Thymus (tissue), 11 donors: ENCODE results near the gene UBIAD1. TPM values are rescaled to one million over a fixed set of nuclear protein-coding genes. Genes with fewer than 3 reads are reported as not detected.

Experiments used
- DNase-seq, 9 donors: peaks; one replicate each; pipeline ENCODE4 v3.0.0-alpha.2; 2013; ENCODE audit warnings: low spot score in 9 of 9, low read depth in 6 of 9, missing footprints in 1 of 9
- H3K27ac ChIP-seq, 2 donors: one replicate each; pipeline ENCODE4 v1.5.1; 2013; ENCODE audit warnings: control low read depth in 1 of 2, low read depth in 1 of 2, low read length in 1 of 2, mild to moderate bottlenecking in 1 of 2, moderate library complexity in 1 of 2
- H3K27me3 ChIP-seq, 2 donors: one replicate each; pipeline ENCODE4 v1.5.1; 2013; ENCODE audit warnings: low read length in 1 of 2; ENCODE audit not compliant: control insufficient read depth in 2 of 2, insufficient read depth in 1 of 2
- H3K36me3 ChIP-seq, 2 donors: one replicate each; pipeline ENCODE4 v1.5.1; 2013; ENCODE audit warnings: low read length in 1 of 2, mild to moderate bottlenecking in 1 of 2, moderate library complexity in 1 of 2; ENCODE audit not compliant: control insufficient read depth in 2 of 2, insufficient read depth in 2 of 2
- H3K4me1 ChIP-seq, 2 donors: one replicate each; pipeline ENCODE4 v1.5.1; 2013; ENCODE audit warnings: low read length in 2 of 2; ENCODE audit not compliant: control insufficient read depth in 2 of 2, insufficient read depth in 2 of 2
- H3K4me3 ChIP-seq, 2 donors: one replicate each; pipeline ENCODE4 v1.5.1; 2013; ENCODE audit warnings: low read length in 2 of 2, control low read depth in 1 of 2, mild to moderate bottlenecking in 1 of 2
- H3K9me3 ChIP-seq, 2 donors: one replicate each; pipeline ENCODE4 v1.5.1; 2013; ENCODE audit warnings: low read length in 1 of 2, mild to moderate bottlenecking in 1 of 2; ENCODE audit not compliant: control insufficient read depth in 2 of 2, insufficient read depth in 1 of 2
- WGBS: extraction: QIAGEN DNeasy Blood & Tissue Kit; methylation state at CpG from one replicate; pipeline ENCODE4 v1.1.7; 2013; 5-methylcytosine and 5-hydroxymethylcytosine counted together
- polyA plus RNA-seq: library from polyadenylated mRNA; stranded (reverse); fragments of 200-250 nt; gene quantifications from one replicate; pipeline ENCODE4 v1.2.3, GENCODE V29; 2013
- total RNA-seq: library from RNA; stranded (reverse); fragments of 120-200 nt; gene quantifications from one replicate; pipeline ENCODE4 v1.2.4, GENCODE V29; 2013
- donor health status: healthy.

The UBIAD1 gene
- total and polyA plus RNA-seq, 2 donors, result 7.3 to 9.8 TPM

DNA sequence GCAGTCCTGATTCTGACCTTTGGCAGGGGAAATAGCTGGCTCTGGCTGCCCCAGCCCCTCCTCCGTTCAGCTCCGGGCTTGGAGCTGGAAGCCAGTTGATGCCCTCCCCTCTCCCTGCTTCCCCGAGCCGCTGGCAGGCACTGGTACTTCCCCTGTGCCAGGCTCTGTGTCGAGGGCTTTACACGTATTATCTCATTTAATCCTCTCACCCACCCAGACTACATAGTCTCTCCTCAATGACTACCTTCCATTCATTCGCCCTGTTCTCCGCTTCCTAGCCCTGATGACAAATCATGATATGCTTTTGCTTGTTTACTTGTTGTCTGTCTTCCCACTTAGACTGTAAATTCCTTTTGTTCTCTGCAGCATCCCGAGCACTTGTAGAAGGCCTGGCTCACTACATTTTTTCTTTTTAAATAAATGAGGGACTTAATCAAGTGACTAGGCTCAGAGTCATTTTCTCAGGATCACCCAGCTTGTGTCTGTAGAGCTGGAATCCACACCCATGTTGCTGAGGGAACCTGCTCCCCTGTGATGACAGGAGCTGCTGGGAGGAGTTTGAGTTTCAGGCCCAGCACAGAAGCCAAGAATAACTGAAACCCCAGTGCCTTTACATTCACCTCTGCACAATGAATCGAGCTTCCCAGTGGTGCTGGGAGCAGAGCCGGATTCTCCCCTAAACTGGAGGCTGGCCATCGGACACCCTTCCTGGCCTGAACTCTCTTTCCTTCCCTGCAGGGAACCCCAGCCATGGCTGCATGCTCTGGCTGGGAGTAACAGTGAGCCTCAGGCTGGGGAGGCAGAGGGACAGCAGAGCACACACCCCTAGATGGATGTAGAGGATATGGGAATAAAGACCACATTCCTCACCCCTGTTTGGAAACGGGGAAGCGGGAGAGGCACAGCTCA is 58.3 kb downstream of the UBIAD1 start:
- H3K9me3 ChIP-seq, result no peaks in the 10 kb centered on the region
- no peak overlapping the region for H3K27ac ChIP-seq
- H3K27me3 ChIP-seq, result no peaks in the 10 kb centered on the region
- no peak overlapping the region for H3K4me3 ChIP-seq
- DNase-seq, result no peak
- 94% methylated on average over 14 of the region's 14 CpGs for WGBS
- no peaks in the 10 kb centered on the region for H3K4me1 ChIP-seq
- H3K36me3 ChIP-seq, result no peaks in the 10 kb centered on the region

- Histone ChIP-seq H3K27me3 (no peaks in the 10 kb centered on the region), H3K4me3 (no peak overlapping the region), H3K4me1 (no peaks in the 10 kb centered on the region), H3K9me3 (no peaks in the 10 kb centered on the region), H3K36me3 (no peaks in the 10 kb centered on the region), H3K27ac (no peak overlapping the region)
- DNase-seq, result no peak
- 97% methylated on average over 13 of the region's 13 CpGs for WGBS
Measured at GRCh38 chr1:11331945-11332546, 59.0 kb downstream of the UBIAD1 start.

DNA sequence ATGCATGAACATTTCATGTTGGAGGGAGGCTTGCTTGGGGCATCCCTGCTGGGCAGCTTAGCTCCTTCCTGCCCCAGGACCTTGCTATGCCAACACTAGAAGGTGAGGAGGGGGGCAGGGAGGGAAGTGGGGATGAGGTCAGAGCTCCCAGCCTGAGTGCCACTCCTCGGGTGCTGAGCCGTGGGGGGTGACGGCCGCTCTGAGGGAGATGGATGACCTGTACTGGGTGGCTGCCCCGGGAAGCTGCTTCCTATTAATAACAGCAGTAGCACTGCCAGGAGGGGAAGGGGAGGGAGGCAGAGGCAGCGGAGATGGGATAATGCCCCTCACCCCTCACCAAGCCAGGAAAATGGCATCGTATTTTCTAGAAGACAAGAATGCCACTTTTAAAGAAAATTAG is 60.6 kb downstream of the UBIAD1 start:
- Histone ChIP-seq H3K36me3 (no peaks in the 10 kb centered on the region), H3K9me3 (no peaks in the 10 kb centered on the region), H3K27ac (no peak overlapping the region), H3K4me3 (no peak overlapping the region), H3K4me1 (peaks cover 0 to 12% of the 10 kb centered on the region in 2 donors), H3K27me3 (no peaks in the 10 kb centered on the region)
- DNase-seq, result no peak
- 82% methylated on average over 7 of the region's 7 CpGs for WGBS

DNA sequence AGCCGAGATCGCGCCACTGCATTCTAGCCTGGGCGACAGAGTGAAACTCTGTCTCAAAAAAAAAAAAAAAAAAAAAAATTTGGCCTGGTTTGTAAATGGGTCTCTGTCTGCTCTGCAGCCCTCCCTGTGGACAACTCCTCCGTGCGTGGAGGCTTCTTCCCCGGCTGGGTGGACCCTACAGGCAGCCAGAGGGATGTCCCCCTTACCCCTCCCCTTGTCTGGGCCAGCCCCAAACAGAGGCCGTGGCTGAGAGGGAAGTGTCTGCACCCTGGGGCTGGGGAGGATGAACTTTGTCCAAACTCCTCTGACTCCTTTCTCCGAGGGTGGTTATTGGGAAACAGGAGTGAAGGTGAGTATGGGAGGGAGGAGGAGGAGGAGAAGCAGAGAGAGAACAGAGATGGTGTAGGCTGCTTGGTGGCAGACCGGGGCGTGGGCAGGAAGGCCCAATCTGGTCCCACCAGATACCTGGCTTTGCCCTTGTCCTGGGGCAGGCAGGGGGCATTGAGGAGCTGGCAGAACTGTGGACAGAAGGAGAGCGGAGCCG is 61.3 kb downstream of the UBIAD1 start:
- 87% methylated on average over 13 of the region's 13 CpGs for WGBS
- Histone ChIP-seq H3K27me3 (peaks cover 0 to 2% of the 10 kb centered on the region in 2 donors), H3K36me3 (no peaks in the 10 kb centered on the region), H3K9me3 (no peaks in the 10 kb centered on the region), H3K27ac (no peak overlapping the region), H3K4me3 (no peak overlapping the region), H3K4me1 (peaks cover 0 to 18% of the 10 kb centered on the region in 2 donors)
- no peak for DNase-seq

DNA sequence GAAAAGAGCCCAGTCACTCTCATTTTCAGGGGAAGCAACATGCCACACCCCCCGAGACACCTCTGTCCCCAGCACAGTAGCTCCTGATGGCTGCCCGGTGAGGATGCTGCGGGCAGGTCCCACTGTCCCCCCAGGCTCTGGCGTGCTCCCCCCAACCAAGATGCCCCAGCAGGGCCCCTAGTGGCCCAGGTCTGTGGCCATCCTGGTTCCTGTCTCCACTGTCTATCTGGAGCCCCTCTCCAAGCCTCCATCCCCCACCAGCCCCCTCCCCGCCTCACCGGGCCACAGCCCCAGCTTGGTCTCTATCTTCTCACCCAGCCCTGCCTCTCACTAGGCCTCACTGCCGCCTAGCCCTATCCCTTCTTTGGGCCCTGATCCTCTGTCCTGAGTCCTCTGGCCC is 61.8 kb downstream of the UBIAD1 start:
- H3K4me1 ChIP-seq, result peaks cover 0 to 23% of the 10 kb centered on the region in 2 donors
- no peak for DNase-seq
- H3K9me3 ChIP-seq, result no peaks in the 10 kb centered on the region
- H3K4me3 ChIP-seq, result no peak overlapping the region
- no peaks in the 10 kb centered on the region for H3K36me3 ChIP-seq
- 99% methylated on average over 7 of the region's 7 CpGs for WGBS
- H3K27me3 ChIP-seq, result peaks cover 0 to 4% of the 10 kb centered on the region in 2 donors
- H3K27ac ChIP-seq, result no peak overlapping the region

- Histone ChIP-seq H3K27ac (no peak overlapping the region), H3K4me3 (no peak overlapping the region), H3K36me3 (no peaks in the 10 kb centered on the region), H3K4me1 (peaks cover 6 to 30% of the 10 kb centered on the region in 2 donors), H3K27me3 (peaks cover 0 to 9% of the 10 kb centered on the region in 2 donors), H3K9me3 (no peaks in the 10 kb centered on the region)
- WGBS, result 71% methylated on average over 7 of the region's 7 CpGs
- no peak for DNase-seq
Measured at GRCh38 chr1:11335417-11336056, 62.5 kb downstream of the UBIAD1 start.

GRCh38 chr1:11337580-11338073 is 64.6 kb downstream of the UBIAD1 start:
- WGBS, result 17% methylated on average over 12 of the region's 12 CpGs
- peak in 6 of 9 donors; percentile 58 to 82 (median 70) for DNase-seq

More at GRCh38 chr1:11337580-11338073, 64.6 kb downstream of the UBIAD1 start:
- Histone ChIP-seq H3K9me3 (no peaks in the 10 kb centered on the region), H3K36me3 (no peaks in the 10 kb centered on the region), H3K4me3 (no peak overlapping the region), H3K27me3 (peaks cover 0 to 9% of the 10 kb centered on the region in 2 donors), H3K4me1 (peaks cover 6 to 40% of the 10 kb centered on the region in 2 donors), H3K27ac (peak overlapping the region in 1 of 2 donors; percentile 30)
